H1 (cell line): Measurements from ENCODE around the gene KIF1C. TPM values are rescaled to one million over a fixed set of nuclear protein-coding genes. Genes with fewer than 3 reads are reported as not detected.

Experiments used
- CTCF ChIA-PET: fragments of 300-600 bp; sonication (Branson Sonifier 250); formaldehyde crosslinking; loops from one replicate; lab custom pipeline; 2021; ENCODE audit not compliant: partially characterized antibody; lab: Charles Lee
- POLR2A ChIA-PET: fragments of 300-600 bp; sonication (Branson Sonifier 250); formaldehyde crosslinking; loops from one replicate; lab custom pipeline; 2021; ENCODE audit warnings: inconsistent platforms; ENCODE audit not compliant: partially characterized antibody; lab: Charles Lee
- DNase-seq, 2 experiments: peaks; one replicate each; pipeline versions ENCODE4 v3.0.0 to v3.0.0-alpha.2; 2010 to 2022; ENCODE audit warnings: low spot score in 2 of 2, low read depth in 1 of 2, mixed read lengths in 1 of 2
- FAIRE-seq: peaks from 2 replicates; lab custom pipeline; 2011; peaks lifted over from hg19 to GRCh38; lab: Jason Lieb, UNC
- H2AFZ ChIP-seq: 2 replicates; pipeline ENCODE4 v1.8.1; 2012; ENCODE audit warnings: low read length, inconsistent platforms
- H2AK5ac ChIP-seq: 2 replicates; pipeline ENCODE4 v1.6.1; 2013; ENCODE audit warnings: low read depth, low read length
- H2BK120ac ChIP-seq: replicated peaks from 2 replicates; pipeline ENCODE3; 2013; ENCODE audit warnings: low read depth, low read length, inconsistent platforms
- H2BK12ac ChIP-seq: 2 replicates; pipeline ENCODE4 v1.6.1; 2013; ENCODE audit warnings: low read depth, low read length
- H2BK15ac ChIP-seq: 2 replicates; pipeline ENCODE4 v1.6.1; 2013; ENCODE audit warnings: low read length
- H2BK20ac ChIP-seq: 2 replicates; pipeline ENCODE4 v1.6.1; 2013; ENCODE audit warnings: low read length
- H2BK5ac ChIP-seq: 2 replicates; pipeline ENCODE4 v1.6.1; 2013; ENCODE audit warnings: low read depth, low read length
- H3K14ac ChIP-seq: 2 replicates; pipeline ENCODE4 v1.6.1; 2013; ENCODE audit warnings: inconsistent platforms; ENCODE audit not compliant: insufficient read length
- H3K18ac ChIP-seq: 2 replicates; pipeline ENCODE4 v1.6.1; 2013; ENCODE audit warnings: low read length; ENCODE audit errors: extremely low read depth
- H3K23ac ChIP-seq: 2 replicates; pipeline ENCODE4 v1.6.1; 2013; ENCODE audit warnings: inconsistent platforms; ENCODE audit not compliant: insufficient read length
- H3K23me2 ChIP-seq: 2 replicates; pipeline ENCODE4 v1.6.1; 2013; ENCODE audit warnings: low read depth, low read length
- H3K27ac ChIP-seq: 2 replicates; pipeline ENCODE4 v1.6.1; 2011; ENCODE audit warnings: low read depth, low read length, inconsistent platforms
- H3K27me3 ChIP-seq, 4 experiments: replicated peaks in 1 of 4; 1 replicate in 1 of 4; 2 replicates in 3 of 4; pipeline versions ENCODE4 v1.6.1 to v1.8.1; 2011 to 2013; ENCODE audit warnings: low read length in 3 of 4, mild to moderate bottlenecking in 3 of 4, inconsistent platforms in 2 of 4, mixed read lengths in 2 of 4, moderate library complexity in 1 of 4; ENCODE audit not compliant: control insufficient read depth in 3 of 4, insufficient read depth in 3 of 4; ENCODE audit errors: extremely low read depth in 1 of 4
- H3K36me3 ChIP-seq, 4 experiments: 2 replicates each; pipeline versions ENCODE4 v1.6.1 to v1.8.1; 2011 to 2013; ENCODE audit warnings: mild to moderate bottlenecking in 4 of 4, low read length in 3 of 4, moderate library complexity in 2 of 4, control low read depth in 1 of 4, inconsistent platforms in 1 of 4; ENCODE audit not compliant: insufficient read depth in 4 of 4, control insufficient read depth in 2 of 4
- H3K4ac ChIP-seq: replicated peaks from 2 replicates; pipeline ENCODE3; 2013; ENCODE audit warnings: low read length, low read depth, mixed read lengths, inconsistent platforms; ENCODE audit not compliant: insufficient read length
- H3K4me1 ChIP-seq, 4 experiments: replicated peaks in 1 of 4; 1 replicate in 1 of 4; 2 replicates in 3 of 4; pipeline versions ENCODE4 v1.6.1 to v1.8.1; 2011 to 2013; ENCODE audit warnings: low read length in 3 of 4, inconsistent platforms in 2 of 4, mixed read lengths in 1 of 4; ENCODE audit not compliant: insufficient read depth in 4 of 4, control insufficient read depth in 3 of 4
- H3K4me2 ChIP-seq, 2 experiments: 2 replicates each; pipeline versions ENCODE4 v1.6.1 to v1.8.1; 2011 to 2013; ENCODE audit warnings: low read depth in 2 of 2, low read length in 2 of 2, control low read depth in 1 of 2, inconsistent platforms in 1 of 2, mild to moderate bottlenecking in 1 of 2; ENCODE audit not compliant: insufficient read depth in 1 of 2
- H3K4me3 ChIP-seq, 4 experiments: fragments of 200-600, 300-600 bp in 1 of 4; sonication (generic), shearing (Covaris generic), sonication (Bioruptor Twin) in 1 of 4; 2 replicates each; pipeline versions ENCODE4 v1.5.1 to v1.8.1; 2011 to 2016; ENCODE audit warnings: low read length in 4 of 4, low read depth in 3 of 4, control low read depth in 2 of 4, inconsistent platforms in 2 of 4, mild to moderate bottlenecking in 2 of 4, mixed read lengths in 1 of 4, moderate library complexity in 1 of 4; ENCODE audit not compliant: insufficient read depth in 2 of 4; ENCODE audit errors: extremely low read depth in 1 of 4
- H3K56ac ChIP-seq: replicated peaks from 2 replicates; pipeline ENCODE3; 2013; ENCODE audit warnings: low read depth, mild to moderate bottlenecking, mixed read lengths, low read length, inconsistent platforms; ENCODE audit not compliant: insufficient read length
- H3K79me1 ChIP-seq: 2 replicates; pipeline ENCODE4 v1.6.1; 2013; ENCODE audit warnings: low read depth, low read length, control low read depth
- H3K79me2 ChIP-seq, 2 experiments: 2 replicates each; pipeline versions ENCODE4 v1.6.1 to v1.8.1; 2012 to 2013; ENCODE audit warnings: low read length in 2 of 2, mild to moderate bottlenecking in 2 of 2, inconsistent platforms in 1 of 2; ENCODE audit not compliant: insufficient read depth in 2 of 2, control insufficient read depth in 1 of 2
- H3K9ac ChIP-seq, 4 experiments: replicated peaks in 1 of 4; 1 replicate in 1 of 4; 2 replicates in 3 of 4; pipeline versions ENCODE4 v1.6.1 to v1.8.1; 2011 to 2013; ENCODE audit warnings: low read depth in 3 of 4, low read length in 3 of 4, control low read depth in 2 of 4, mild to moderate bottlenecking in 2 of 4, moderate library complexity in 2 of 4, inconsistent platforms in 1 of 4; ENCODE audit errors: extremely low read depth in 1 of 4
- H3K9me3 ChIP-seq, 2 experiments: 2 replicates each; pipeline versions ENCODE4 v1.6.1 to v1.8.1; 2012 to 2013; ENCODE audit warnings: mild to moderate bottlenecking in 2 of 2, moderate library complexity in 2 of 2, control low read depth in 1 of 2, inconsistent platforms in 1 of 2, low read depth in 1 of 2, low read length in 1 of 2, mixed read lengths in 1 of 2; ENCODE audit not compliant: insufficient read depth in 2 of 2
- H4K20me1 ChIP-seq, 2 experiments: replicated peaks in 1 of 2; 2 replicates each; pipeline versions ENCODE3 to v1.8.1; 2011 to 2013; ENCODE audit warnings: inconsistent platforms in 2 of 2, low read length in 2 of 2, mild to moderate bottlenecking in 1 of 2; ENCODE audit not compliant: insufficient read depth in 2 of 2, control insufficient read depth in 1 of 2
- H4K5ac ChIP-seq: 2 replicates; pipeline ENCODE4 v1.6.1; 2013; ENCODE audit warnings: low read length, low read depth, mixed read lengths, inconsistent platforms; ENCODE audit not compliant: insufficient read length
- H4K8ac ChIP-seq: 2 replicates; pipeline ENCODE4 v1.8.0; 2013; ENCODE audit warnings: mild to moderate bottlenecking, moderate library complexity, low read length, inconsistent platforms; ENCODE audit not compliant: insufficient read depth; ENCODE audit errors: extremely low read depth
- H4K91ac ChIP-seq: replicated peaks from 2 replicates; pipeline ENCODE3; 2013; ENCODE audit warnings: low read length, mixed read lengths, inconsistent platforms; ENCODE audit not compliant: insufficient read length
- CHD1 ChIP-seq: IDR thresholded peaks from 2 replicates; pipeline ENCODE4 v1.6.1; 2012; ENCODE audit warnings: low read depth, low read length, improper control_type of control experiment
- CREB1 ChIP-seq: IDR thresholded peaks from 2 replicates; pipeline ENCODE4 v1.6.1; 2012; ENCODE audit warnings: inconsistent platforms
- KDM1A ChIP-seq: fragments of 200-600, 300-600 bp; sonication (generic); IDR thresholded peaks from 2 replicates; pipeline ENCODE4 v1.7.1; 2016; ENCODE audit warnings: mild to moderate bottlenecking, low read length, borderline replicate concordance
- NRF1 ChIP-seq: IDR thresholded peaks from 2 replicates; pipeline ENCODE4 v1.6.1; 2011; ENCODE audit warnings: mild to moderate bottlenecking, low read depth, low read length, improper control_type of control experiment
- RAD21 ChIP-seq, 2 experiments: IDR thresholded peaks in 1 of 2; conservative IDR thresholded peaks in 1 of 2; 2 replicates each; pipeline ENCODE4 v1.6.1; 2011; ENCODE audit warnings: low read depth in 2 of 2, low read length in 2 of 2, improper control_type of control experiment in 1 of 2, inconsistent platforms in 1 of 2, mild to moderate bottlenecking in 1 of 2, moderate library complexity in 1 of 2
- polyA plus RNA-seq, 7 experiments: library from polyadenylated mRNA; depleted of rRNA in 3 of 7; stranded (reverse) in 5 of 7; unstranded in 2 of 7; fragments of >200 nt in 5 of 7; fragments of 200-250 nt in 2 of 7; gene quantifications; 1 replicate in 5 of 7; 2 replicates in 1 of 7; 4 replicates in 1 of 7; pipeline versions ENCODE4 v1.2.1 to v1.2.3, GENCODE V29; 2011 to 2013; ENCODE audit warnings: missing spikeins in 2 of 7, mixed read lengths in 2 of 7
- total RNA-seq: library from RNA; stranded (reverse); fragmentation: NEBNext Ultra II Directional; extraction: Animal tissue kit (Norgen Biotek cat#: 25700); gene quantifications from 2 replicates; pipeline ENCODE4 v1.2.1, GENCODE V29; 2021

KIF1C gene
- total and polyA plus RNA-seq, 2 of the 8 experiments (the other 6 are each of a cell fraction or from before 2014, with no cell fraction given) = 14.3 to 114 TPM

- Histone ChIP-seq H4K8ac (no peak overlapping the region), H3K79me1 (no peaks in the 10 kb centered on the region), H3K36me3 (no peaks in the 10 kb centered on the region; a peak in 1 of 8 replicates), H3K27ac (no peak overlapping the region), H4K20me1 (peaks cover 0 to 3% of the 10 kb centered on the region in 2 experiments), H3K9ac (no peak overlapping the region), H2AFZ (no peak overlapping the region), H2BK5ac (no peak overlapping the region), H2BK15ac (no peak overlapping the region), H2BK120ac (no peak overlapping the region), H2BK12ac (no peak overlapping the region), H4K91ac (no peak overlapping the region), H3K18ac (no peak overlapping the region), H3K27me3 (peaks cover 0 to 40% (median 32%) of the 10 kb centered on the region in 4 experiments; a peak in 6 of 7 replicates), H2BK20ac (no peak overlapping the region), H3K4me1 (peaks cover 0 to 4% (median 3%) of the 10 kb centered on the region in 4 experiments; a peak in 3 of 7 replicates), H3K4me3 (no peak overlapping the region), H3K9me3 (no peaks in the 10 kb centered on the region), H3K14ac (no peak overlapping the region), H4K5ac (no peak overlapping the region), H3K23ac (no peak overlapping the region), H3K79me2 (no peaks in the 10 kb centered on the region), H3K4me2 (no peak overlapping the region), H3K23me2 (peaks cover 2% of the 10 kb centered on the region; the same call in 1 of the 2 replicates), H2AK5ac (no peak overlapping the region), H3K4ac (no peak overlapping the region), H3K56ac (no peak overlapping the region)
- FAIRE-seq (no peak), DNase-seq (no peak)
- no peak for TF ChIP-seq RAD21 (IDR thresholded peaks at IDR 0.05 in 1 of 2, conservative IDR thresholded peaks at IDR 0.05 in 1 of 2; ENCODE audit: low read depth in 2 of 2, low read length in 2 of 2)
- no peak for TF ChIP-seq CREB1
- TF ChIP-seq CHD1 = no peak
- no peak for TF ChIP-seq NRF1
- TF ChIP-seq KDM1A = no peak
- POLR2A ChIA-PET = interaction anchor here (0.5 to 6.1 kb wide), 9 partner anchors 9 to 121 kb away, joined by 3 to 62 read pairs (median 3); partner anchors contain the start of genes CAMTA2, INCA1, KIF1C and PFN1
- CTCF ChIA-PET = interaction anchor here (0.9 to 4.7 kb wide), 7 partner anchors 12 to 90 kb away, joined by 3 to 43 read pairs (median 5); partner anchors contain the start of genes CAMTA2 and SPAG7
Measured at GRCh38 chr17:4978726-4979125, 19.0 kb upstream of the KIF1C start.
